ENCODE data around the gene GLS.
A peak's percentile ranks its signal among the peaks of the same experiment; 100 is the strongest.

GLS gene

GRCh38 chr2:190887089-190887488 is 6.5 kb downstream of the GLS start:
- peak; percentile 99 for FAIRE-seq

GRCh38 chr2:190888449-190888848 is 7.8 kb downstream of the GLS start:
- FAIRE-seq, result no peak

- no peak for FAIRE-seq
Measured at GRCh38 chr2:190889175-190889943, 8.7 kb downstream of the GLS start.

GRCh38 chr2:190891372-190891771 is 10.8 kb downstream of the GLS start:
- FAIRE-seq, result no peak

- peak; percentile 36 for FAIRE-seq
Measured at GRCh38 chr2:190891889-190892288, 11.3 kb downstream of the GLS start.

- no peak for FAIRE-seq
Measured at GRCh38 chr2:190893157-190893556, 12.5 kb downstream of the GLS start.

- FAIRE-seq, result no peak
Measured at GRCh38 chr2:190896477-190896876, 15.9 kb downstream of the GLS start.

- FAIRE-seq, result no peak
Measured at GRCh38 chr2:190903693-190904450, 23.3 kb downstream of the GLS start.

- FAIRE-seq, result peak; percentile 65
Measured at GRCh38 chr2:190904640-190905261, 24.1 kb downstream of the GLS start.

GRCh38 chr2:190908532-190908931 is 27.9 kb downstream of the GLS start:
- no peak for FAIRE-seq

GRCh38 chr2:190909680-190910079 is 29.1 kb downstream of the GLS start:
- no peak for FAIRE-seq

GRCh38 chr2:190910341-190911136 is 29.9 kb downstream of the GLS start:
- peak; percentile 89 for FAIRE-seq

GRCh38 chr2:190911813-190912212 is 31.2 kb downstream of the GLS start:
- FAIRE-seq, result peak; percentile 81

- FAIRE-seq, result no peak
Measured at GRCh38 chr2:190912726-190913125, 32.1 kb downstream of the GLS start.

GRCh38 chr2:190913725-190914124 is 33.1 kb downstream of the GLS start:
- FAIRE-seq, result no peak

GRCh38 chr2:190916829-190917228 is 36.2 kb downstream of the GLS start:
- FAIRE-seq, result no peak

- peak; percentile 78 for FAIRE-seq
Measured at GRCh38 chr2:190920085-190920484, 39.5 kb downstream of the GLS start.

GRCh38 chr2:190922376-190922775 is 41.8 kb downstream of the GLS start:
- no peak for FAIRE-seq

GRCh38 chr2:190927301-190927700 is 46.7 kb downstream of the GLS start:
- no peak for FAIRE-seq

- no peak for FAIRE-seq
Measured at GRCh38 chr2:190929919-190930318, 49.3 kb downstream of the GLS start.

- FAIRE-seq, result no peak
Measured at GRCh38 chr2:190930411-190930810, 49.8 kb downstream of the GLS start.

GRCh38 chr2:190932514-190932913 is 51.9 kb downstream of the GLS start:
- FAIRE-seq, result no peak

GRCh38 chr2:190933361-190933760 is 52.7 kb downstream of the GLS start:
- no peak for FAIRE-seq

All from islet of Langerhans (tissue), 1 donor.